Neural progenitor cell (in vitro differentiated cells): ENCODE results near the gene ENTPD5. TPM values are rescaled to one million over a fixed set of nuclear protein-coding genes. Genes with fewer than 3 reads are reported as not detected.

Experiments
- DNase-seq: peaks from one replicate; pipeline ENCODE4 v3.0.0-alpha.2; 2016; ENCODE audit warnings: low spot score
- H2AFZ ChIP-seq: fragments of 200-600 bp; sonication (generic); replicated peaks from 2 replicates; pipeline ENCODE4 v1.6.1; 2016; ENCODE audit warnings: antibody characterized with exemption
- H3F3A ChIP-seq: fragments of 200-600 bp; sonication (generic); 2 replicates; pipeline ENCODE4 v1.6.1; 2016; ENCODE audit warnings: antibody characterized with exemption, low read depth
- H3K27ac ChIP-seq: fragments of 200-600 bp; sonication (generic); 2 replicates; pipeline ENCODE4 v1.5.1; 2016; ENCODE audit warnings: mild to moderate bottlenecking
- H3K27me3 ChIP-seq: fragments of 200-600 bp; sonication (generic); 2 replicates; pipeline ENCODE4 v1.6.1; 2016; ENCODE audit warnings: mild to moderate bottlenecking, moderate library complexity
- H3K36me3 ChIP-seq: fragments of 200-600 bp; sonication (generic); 2 replicates; pipeline ENCODE4 v1.5.1; 2016
- H3K4me1 ChIP-seq: fragments of 200-600 bp; sonication (generic); 2 replicates; pipeline ENCODE4 v1.6.1; 2016; ENCODE audit warnings: mixed run types
- H3K4me2 ChIP-seq: fragments of 200-600 bp; sonication (generic); 2 replicates; pipeline ENCODE4 v1.6.1; 2016
- H3K4me3 ChIP-seq: fragments of 200-600 bp; sonication (generic); 2 replicates; pipeline ENCODE4 v1.5.1; 2016
- H3K79me2 ChIP-seq: fragments of 200-600 bp; sonication (generic); 2 replicates; pipeline ENCODE4 v1.6.1; 2016; ENCODE audit warnings: low read depth
- H3K9ac ChIP-seq: fragments of 200-600 bp; sonication (generic); 2 replicates; pipeline ENCODE4 v1.6.1; 2016
- H3K9me3 ChIP-seq: fragments of 200-600 bp; sonication (generic); 2 replicates; pipeline ENCODE4 v1.5.1; 2016; ENCODE audit warnings: low read depth
- H4K20me1 ChIP-seq: fragments of 200-600 bp; sonication (generic); 2 replicates; pipeline ENCODE4 v1.6.1; 2016; ENCODE audit warnings: low read depth
- H3K27ac Mint-ChIP-seq: 3 replicates; pipeline ENCODE4 v1.8.0; 2021; ENCODE audit warnings: mixed read lengths
- H3K27me3 Mint-ChIP-seq: 2 replicates; pipeline ENCODE4 v1.8.0; 2022; ENCODE audit warnings: low read depth, mild to moderate bottlenecking, inconsistent platforms, moderate library complexity, mixed read lengths; ENCODE audit not compliant: insufficient read depth
- H3K36me3 Mint-ChIP-seq: 3 replicates; pipeline ENCODE4 v1.8.0; 2021; ENCODE audit warnings: mixed read lengths
- H3K4me1 Mint-ChIP-seq: 3 replicates; pipeline ENCODE4 v1.8.0; 2021; ENCODE audit warnings: mixed read lengths
- H3K4me3 Mint-ChIP-seq: 3 replicates; pipeline ENCODE4 v1.8.0; 2021; ENCODE audit warnings: mild to moderate bottlenecking, moderate library complexity, mixed read lengths
- H3K9me3 Mint-ChIP-seq: 3 replicates; pipeline ENCODE4 v1.8.0; 2020; ENCODE audit warnings: mixed read lengths
- EZH2 ChIP-seq: fragments of 200-600 bp; sonication (generic); IDR thresholded peaks from 2 replicates; pipeline ENCODE4 v1.6.1; 2017; ENCODE audit warnings: antibody characterized with exemption, mild to moderate bottlenecking, moderate library complexity
- EZH2phosphoT487 ChIP-seq: fragments of 200-600 bp; sonication (generic); IDR thresholded peaks from 2 replicates; pipeline ENCODE4 v1.6.1; 2017; ENCODE audit warnings: antibody characterized with exemption
- small RNA-seq: library from RNA; depleted of rRNA; stranded (forward); fragments of <200 nt; gene quantifications from one replicate; pipeline ENCODE3, GENCODE V24; 2015
- total RNA-seq: library from RNA; depleted of rRNA; stranded (reverse); fragments of >200 nt; gene quantifications from 2 replicates; pipeline ENCODE4 v1.2.3, GENCODE V29; 2015; ENCODE audit warnings: low replicate concordance
- TF ChIP-seq, protein P1 (sequence below): fragments of 200-600 bp; sonication (generic); IDR thresholded peaks from 2 replicates; pipeline ENCODE4 v1.5.1; 2017; ENCODE audit warnings: antibody characterized with exemption, mild to moderate bottlenecking

ENTPD5 gene
- total RNA-seq, 1 donor from 2014 or later = 13.4 TPM

- Histone ChIP-seq H3F3A (no peaks in the 10 kb centered on the region), H4K20me1 (peaks cover 3% of the 10 kb centered on the region), H3K4me3 (no peak overlapping the region), H3K4me1 (no peaks in the 10 kb centered on the region), H3K79me2 (no peaks in the 10 kb centered on the region), H3K9ac (no peak overlapping the region), H3K4me2 (no peak overlapping the region), H3K27me3 (no peaks in the 10 kb centered on the region), H3K27ac (no peak overlapping the region), H3K36me3 (peaks cover 25% of the 10 kb centered on the region), H2AFZ (no peak overlapping the region), H3K9me3 (no peaks in the 10 kb centered on the region)
- Mint-ChIP-seq H3K36me3 (peaks cover 31% of the 10 kb centered on the region), H3K27ac (no peak overlapping the region), H3K4me1 (no peaks in the 10 kb centered on the region), H3K27me3 (no peaks in the 10 kb centered on the region), H3K9me3 (no peaks in the 10 kb centered on the region), H3K4me3 (no peak overlapping the region)
- DNase-seq = no peak
- TF ChIP-seq EZH2phosphoT487 (no peak), EZH2 (no peak)
- TF ChIP-seq, protein P1, sequence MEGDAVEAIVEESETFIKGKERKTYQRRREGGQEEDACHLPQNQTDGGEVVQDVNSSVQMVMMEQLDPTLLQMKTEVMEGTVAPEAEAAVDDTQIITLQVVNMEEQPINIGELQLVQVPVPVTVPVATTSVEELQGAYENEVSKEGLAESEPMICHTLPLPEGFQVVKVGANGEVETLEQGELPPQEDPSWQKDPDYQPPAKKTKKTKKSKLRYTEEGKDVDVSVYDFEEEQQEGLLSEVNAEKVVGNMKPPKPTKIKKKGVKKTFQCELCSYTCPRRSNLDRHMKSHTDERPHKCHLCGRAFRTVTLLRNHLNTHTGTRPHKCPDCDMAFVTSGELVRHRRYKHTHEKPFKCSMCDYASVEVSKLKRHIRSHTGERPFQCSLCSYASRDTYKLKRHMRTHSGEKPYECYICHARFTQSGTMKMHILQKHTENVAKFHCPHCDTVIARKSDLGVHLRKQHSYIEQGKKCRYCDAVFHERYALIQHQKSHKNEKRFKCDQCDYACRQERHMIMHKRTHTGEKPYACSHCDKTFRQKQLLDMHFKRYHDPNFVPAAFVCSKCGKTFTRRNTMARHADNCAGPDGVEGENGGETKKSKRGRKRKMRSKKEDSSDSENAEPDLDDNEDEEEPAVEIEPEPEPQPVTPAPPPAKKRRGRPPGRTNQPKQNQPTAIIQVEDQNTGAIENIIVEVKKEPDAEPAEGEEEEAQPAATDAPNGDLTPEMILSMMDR = no peak
These were observed 109.4 kb downstream of the ENTPD5 start for GRCh38 chr14:73909681-73910080.

Small RNAs within 50 kb of the gene (small RNA-seq; reads per million reads assigned to genes)
- not detected for gene AC005480.2

Other genes starting within 250 kb of the ENTPD5 start
- gene PTGR2, start 167.5 kb downstream of the ENTPD5 start, total RNA-seq = 18.8 and 87.2 TPM in 2 replicates
- 55.1 and 56.4 TPM in 2 replicates for gene ZNF410, start 132.4 kb downstream of the ENTPD5 start, total RNA-seq
- 0.13 and 1.4 TPM in 2 replicates for gene FAM161B, start 69.2 kb downstream of the ENTPD5 start, total RNA-seq
- 17.9 and 19.7 TPM in 2 replicates for gene COQ6, start 69.0 kb downstream of the ENTPD5 start, total RNA-seq
- 2.0 and 4.6 TPM in 2 replicates for gene BBOF1, start 61 bp upstream of the ENTPD5 start, total RNA-seq
- gene ALDH6A1, start 65.2 kb upstream of the ENTPD5 start, total RNA-seq = 52.0 and 64.0 TPM in 2 replicates
- 16.4 and 25.7 TPM in 2 replicates for gene LIN52, start 65.7 kb upstream of the ENTPD5 start, total RNA-seq
- gene VSX2, start 220.2 kb upstream of the ENTPD5 start, total RNA-seq = 0.51 and 1.3 TPM in 2 replicates